ENCODE measurements around the gene PRDM2.

DNA sequence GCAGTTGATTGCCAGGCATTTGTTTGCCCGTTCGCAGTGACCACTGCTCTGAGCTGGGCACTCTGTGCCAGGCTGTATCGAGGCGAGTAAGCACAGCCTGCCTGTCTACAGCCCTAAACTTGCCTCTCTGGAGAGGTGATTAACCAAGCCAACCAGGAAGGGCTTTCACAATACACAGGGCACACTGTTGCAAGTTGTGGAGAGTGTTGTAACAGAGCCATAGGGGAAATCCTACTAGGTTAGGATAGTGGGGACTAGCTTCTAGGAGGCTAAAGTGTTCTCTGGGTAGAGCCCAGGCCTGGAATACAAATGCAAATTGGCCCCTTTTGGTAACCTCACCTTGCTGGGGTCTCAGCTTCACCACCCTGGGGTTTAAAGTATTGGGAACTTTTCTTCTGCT lies 23.8 kb downstream of the PRDM2 start:
- TF ChIP-seq EZH2 (conservative IDR thresholded peaks at IDR 0.05; ENCODE audit: low read depth, low read length) = no peak
- TF ChIP-seq, protein P1, sequence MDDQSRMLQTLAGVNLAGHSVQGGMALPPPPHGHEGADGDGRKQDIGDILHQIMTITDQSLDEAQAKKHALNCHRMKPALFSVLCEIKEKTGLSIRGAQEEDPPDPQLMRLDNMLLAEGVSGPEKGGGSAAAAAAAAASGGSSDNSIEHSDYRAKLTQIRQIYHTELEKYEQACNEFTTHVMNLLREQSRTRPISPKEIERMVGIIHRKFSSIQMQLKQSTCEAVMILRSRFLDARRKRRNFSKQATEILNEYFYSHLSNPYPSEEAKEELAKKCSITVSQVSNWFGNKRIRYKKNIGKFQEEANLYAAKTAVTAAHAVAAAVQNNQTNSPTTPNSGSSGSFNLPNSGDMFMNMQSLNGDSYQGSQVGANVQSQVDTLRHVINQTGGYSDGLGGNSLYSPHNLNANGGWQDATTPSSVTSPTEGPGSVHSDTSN (CRISPR knock-in tag; IDR thresholded peaks at IDR 0.05; ENCODE audit: borderline replicate concordance) = no peak
- TF ChIP-seq NFKBIZ (CRISPR knock-in tag; IDR thresholded peaks at IDR 0.05) = no peak
- no peak for TF ChIP-seq FOXC1 (CRISPR knock-in tag; IDR thresholded peaks at IDR 0.05; ENCODE audit: borderline replicate concordance)

All from HepG2 (cell line).